ENCODE measurements around the gene TUBD1. TPM values are rescaled to one million over a fixed set of nuclear protein-coding genes. Genes with fewer than 3 reads are reported as not detected.
"Not testable (repeated sequence)": the region's sequence is repeated elsewhere in the genome, so short reads cannot be mapped to it uniquely, and the experiment has no call there.

The TUBD1 gene
- total RNA-seq, 2 experiments from 2014 or later: 7.3 to 9.4 TPM

DNA sequence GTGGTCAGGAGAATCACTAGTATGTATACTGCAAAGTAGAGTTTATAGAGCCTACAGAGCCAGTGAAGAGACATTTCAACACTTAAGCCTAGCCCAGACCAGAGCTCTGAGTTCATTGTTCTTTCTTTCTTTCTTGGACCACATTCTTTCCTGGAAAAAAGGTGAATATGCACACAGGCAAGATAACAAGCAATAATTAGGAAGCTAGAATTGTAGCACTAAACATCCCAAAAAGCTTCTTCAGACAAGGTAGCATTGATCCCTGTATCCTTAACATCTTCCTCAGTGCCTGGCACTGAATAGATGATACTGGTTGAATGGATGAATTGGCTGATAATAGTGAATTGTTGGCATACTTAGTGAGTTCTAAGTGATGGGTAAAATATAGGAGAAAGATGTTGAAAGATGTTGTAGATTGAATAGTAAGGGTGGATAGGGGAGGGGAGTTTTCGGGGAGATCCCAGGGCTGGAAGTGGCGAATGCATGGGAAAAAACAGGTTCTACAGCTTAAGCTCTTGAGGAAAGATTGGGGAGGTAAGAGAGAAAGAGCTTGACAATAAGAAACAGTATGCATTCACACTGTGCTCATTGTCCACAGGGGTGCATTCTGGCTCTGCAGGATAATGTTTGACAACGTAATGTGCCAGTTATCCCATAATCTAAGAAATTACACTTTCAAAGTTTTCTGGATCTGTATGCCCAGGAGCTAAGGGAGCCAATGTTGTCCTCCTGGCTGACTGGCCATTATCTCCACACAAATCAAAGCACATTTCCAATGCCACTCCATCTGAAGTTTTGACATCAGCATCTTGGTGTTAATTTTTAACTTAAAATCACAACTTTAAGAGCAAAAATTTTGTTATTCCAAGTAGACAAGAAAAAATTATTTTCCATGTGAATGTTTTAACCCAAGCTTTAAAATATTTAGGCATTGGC lies 35.6 kb downstream of the TUBD1 start:
- CTCF ChIA-PET: no interaction called here
- Histone ChIP-seq H3K4me3 (ENCODE audit: low read length) (no peak overlapping the region), H3K4me1 (ENCODE audit: insufficient read depth, low read length) (peaks cover 15% of the 10 kb centered on the region), H3K27ac (ENCODE audit: low read depth in 1 of 2, low read length in 2 of 2) (no peak overlapping the region), H3K9me3 (ENCODE audit: control insufficient read depth in 1 of 2, insufficient read depth in 1 of 2, low read length in 2 of 2) (no peaks in the 10 kb centered on the region), H3K27me3 (ENCODE audit: control insufficient read depth in 1 of 2, insufficient read depth in 2 of 2, low read length in 2 of 2) (no peaks in the 10 kb centered on the region), H3K36me3 (ENCODE audit: insufficient read depth, low read length) (peaks cover 16% of the 10 kb centered on the region)
- no peak for ATAC-seq (ENCODE audit: poor library complexity)
- no peak overlapping the region for H3K4me3 Mint-ChIP-seq
- no peak for DNase-seq
- peaks cover 26% of the 10 kb centered on the region for H3K36me3 Mint-ChIP-seq (ENCODE audit: low read depth)
- no peaks in the 10 kb centered on the region for H3K27me3 Mint-ChIP-seq
- intact Hi-C loops (cut with DNase I, micrococcal nuclease): no loop called here
- H3K4me1 Mint-ChIP-seq (ENCODE audit: low read depth): peaks cover 18% of the 10 kb centered on the region
- POLR2A ChIA-PET: interaction anchor here (0.5 to 3.1 kb wide), 4 partner anchors 19 to 97 kb away, joined by 3 to 10 read pairs (median 3); no protein-coding TSS in a partner anchor
- TF ChIP-seq, protein P1, sequence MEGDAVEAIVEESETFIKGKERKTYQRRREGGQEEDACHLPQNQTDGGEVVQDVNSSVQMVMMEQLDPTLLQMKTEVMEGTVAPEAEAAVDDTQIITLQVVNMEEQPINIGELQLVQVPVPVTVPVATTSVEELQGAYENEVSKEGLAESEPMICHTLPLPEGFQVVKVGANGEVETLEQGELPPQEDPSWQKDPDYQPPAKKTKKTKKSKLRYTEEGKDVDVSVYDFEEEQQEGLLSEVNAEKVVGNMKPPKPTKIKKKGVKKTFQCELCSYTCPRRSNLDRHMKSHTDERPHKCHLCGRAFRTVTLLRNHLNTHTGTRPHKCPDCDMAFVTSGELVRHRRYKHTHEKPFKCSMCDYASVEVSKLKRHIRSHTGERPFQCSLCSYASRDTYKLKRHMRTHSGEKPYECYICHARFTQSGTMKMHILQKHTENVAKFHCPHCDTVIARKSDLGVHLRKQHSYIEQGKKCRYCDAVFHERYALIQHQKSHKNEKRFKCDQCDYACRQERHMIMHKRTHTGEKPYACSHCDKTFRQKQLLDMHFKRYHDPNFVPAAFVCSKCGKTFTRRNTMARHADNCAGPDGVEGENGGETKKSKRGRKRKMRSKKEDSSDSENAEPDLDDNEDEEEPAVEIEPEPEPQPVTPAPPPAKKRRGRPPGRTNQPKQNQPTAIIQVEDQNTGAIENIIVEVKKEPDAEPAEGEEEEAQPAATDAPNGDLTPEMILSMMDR (IDR thresholded peaks at IDR 0.05): no peak
- no peak overlapping the region for H3K27ac Mint-ChIP-seq
- no peaks in the 10 kb centered on the region for H3K9me3 Mint-ChIP-seq

DNA sequence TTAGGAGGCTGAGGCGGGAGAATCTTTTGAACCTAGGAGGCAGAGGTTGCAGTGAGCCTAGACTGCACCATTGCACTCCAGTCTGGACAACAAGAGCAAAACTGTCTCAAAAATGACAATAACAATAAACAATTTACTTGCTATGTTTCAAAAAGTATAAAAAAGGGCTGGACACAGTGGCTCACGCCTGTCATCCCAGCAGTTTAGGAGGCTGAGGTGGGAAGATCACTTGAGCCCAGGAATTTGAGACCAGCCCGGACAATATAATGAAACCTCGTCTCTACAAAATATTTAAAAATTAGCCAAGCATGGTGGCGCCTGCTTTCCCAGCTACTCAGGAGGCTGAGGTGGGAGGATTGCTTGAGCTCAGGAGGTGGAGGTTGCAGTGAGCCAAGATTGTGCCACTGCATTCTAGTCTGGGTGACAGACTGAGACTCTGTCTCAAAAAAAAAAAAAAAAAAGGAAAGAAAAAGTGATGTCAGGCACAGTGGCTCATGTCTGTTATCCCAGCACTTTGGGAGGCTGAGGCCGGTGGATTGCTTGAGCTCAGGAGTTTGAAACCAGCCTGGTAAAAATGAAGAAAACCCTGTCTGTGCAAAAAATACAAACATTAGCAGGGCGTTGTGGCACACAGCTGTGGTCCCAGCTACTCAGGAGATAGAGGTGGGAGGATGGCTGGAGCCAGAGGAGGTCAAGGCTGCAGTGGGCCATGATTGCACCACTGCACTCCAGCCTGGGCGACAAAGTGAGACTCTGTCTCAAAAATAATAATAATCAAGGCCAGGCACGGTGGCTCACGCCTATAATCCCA lies 38.6 kb downstream of the TUBD1 start:
- H3K27ac Mint-ChIP-seq; H3K36me3 ChIP-seq (ENCODE audit: insufficient read depth, low read length); H3K27me3 Mint-ChIP-seq; H3K4me3 ChIP-seq (ENCODE audit: low read length); H3K36me3 Mint-ChIP-seq (ENCODE audit: low read depth); DNase-seq; H3K27ac ChIP-seq (ENCODE audit: low read depth in 1 of 2, low read length in 2 of 2); H3K27me3 ChIP-seq (ENCODE audit: control insufficient read depth in 1 of 2, insufficient read depth in 2 of 2, low read length in 2 of 2); H3K9me3 Mint-ChIP-seq; H3K9me3 ChIP-seq (ENCODE audit: control insufficient read depth in 1 of 2, insufficient read depth in 1 of 2, low read length in 2 of 2); ATAC-seq (ENCODE audit: poor library complexity); H3K4me3 Mint-ChIP-seq: not testable (repeated sequence)
- H3K4me1 ChIP-seq (ENCODE audit: insufficient read depth, low read length): peaks cover 29% of the 10 kb centered on the region
- intact Hi-C loops (cut with DNase I, micrococcal nuclease): loop anchor here in 1 of 2 experiments (1.0 kb wide), 1 partner anchor 68 kb away; no protein-coding TSS in a partner anchor
- ChIA-PET CTCF (interaction anchor here (0.6 to 2.2 kb wide), 15 partner anchors 12 to 147 kb away, joined by 3 to 8 read pairs (median 3); partner anchors contain the start of genes PTRH2 and VMP1), POLR2A (interaction anchor here (0.5 to 2.4 kb wide), 10 partner anchors 12 to 147 kb away, joined by 3 to 22 read pairs (median 3); partner anchors contain the start of genes PTRH2 and VMP1)
- H3K4me1 Mint-ChIP-seq (ENCODE audit: low read depth): peaks cover 24% of the 10 kb centered on the region

DNA sequence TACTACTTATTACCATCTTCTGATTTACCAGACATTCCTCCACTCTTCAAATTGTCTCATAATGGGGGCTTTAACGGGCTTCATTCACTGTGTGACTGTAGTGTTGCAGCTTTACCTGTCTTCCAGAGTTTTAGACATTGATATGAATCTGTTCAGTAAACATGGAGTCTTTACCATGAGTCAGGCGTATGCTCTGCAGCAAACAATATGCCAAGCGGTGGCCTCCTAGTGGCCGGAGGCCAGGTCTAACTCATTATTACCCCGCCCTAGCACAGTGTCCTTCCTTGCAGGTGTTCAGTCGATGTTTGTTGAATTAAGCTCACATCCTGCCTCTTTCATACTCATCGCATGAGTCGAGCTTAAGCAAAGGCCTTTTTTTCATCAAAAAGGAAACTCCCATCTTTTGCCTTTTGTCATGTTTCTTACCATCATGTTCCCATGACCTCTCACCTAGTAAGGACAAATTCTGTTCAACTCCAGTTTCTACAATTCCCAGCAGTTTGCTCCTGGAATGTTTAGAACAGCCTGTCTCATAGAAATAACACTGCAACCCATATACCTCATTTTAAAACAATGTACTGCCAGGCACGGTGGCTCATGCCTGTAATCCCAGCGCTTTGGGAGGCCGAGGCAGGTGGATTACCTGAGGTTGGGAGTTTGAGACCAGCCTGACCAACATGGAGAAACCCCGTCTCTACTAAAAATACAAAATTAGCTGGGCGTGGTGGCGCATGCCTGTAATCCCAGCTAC lies 39.4 kb downstream of the TUBD1 start:
- no peak overlapping the region for H3K27ac ChIP-seq (ENCODE audit: low read depth in 1 of 2, low read length in 2 of 2)
- H3K27me3 Mint-ChIP-seq: no peaks in the 10 kb centered on the region
- H3K4me1 Mint-ChIP-seq (ENCODE audit: low read depth): peaks cover 29% of the 10 kb centered on the region
- H3K4me3 Mint-ChIP-seq: peak overlapping the region; percentile 14
- ATAC-seq (ENCODE audit: poor library complexity): peak; percentile 94
- H3K27me3 ChIP-seq (ENCODE audit: control insufficient read depth in 1 of 2, insufficient read depth in 2 of 2, low read length in 2 of 2): no peaks in the 10 kb centered on the region
- POLR2A ChIA-PET: interaction anchor here (0.5 to 2.4 kb wide), 12 partner anchors 12 to 146 kb away, joined by 3 to 22 read pairs (median 3); partner anchors contain the start of genes PTRH2 and VMP1
- DNase-seq: peak in 13 of 14 experiments; percentile 28 to 83 (median 60)
- CTCF ChIA-PET: interaction anchor here (0.6 to 2.2 kb wide), 17 partner anchors 11 to 146 kb away, joined by 3 to 8 read pairs (median 3); partner anchors contain the start of genes PTRH2 and VMP1
- peak overlapping the region; percentile 66 for H3K27ac Mint-ChIP-seq
- intact Hi-C loops (cut with DNase I, micrococcal nuclease): loop anchor here in 1 of 2 experiments (1.0 kb wide), 1 partner anchor 67 kb away; no protein-coding TSS in a partner anchor
- peaks cover 3% of the 10 kb centered on the region for H3K36me3 Mint-ChIP-seq (ENCODE audit: low read depth)
- H3K9me3 Mint-ChIP-seq: no peaks in the 10 kb centered on the region
- no peaks in the 10 kb centered on the region for H3K9me3 ChIP-seq (ENCODE audit: control insufficient read depth in 1 of 2, insufficient read depth in 1 of 2, low read length in 2 of 2)
- no peaks in the 10 kb centered on the region for H3K36me3 ChIP-seq (ENCODE audit: insufficient read depth, low read length)
- no peak overlapping the region for H3K4me3 ChIP-seq (ENCODE audit: low read length)
- H3K4me1 ChIP-seq (ENCODE audit: insufficient read depth, low read length): peaks cover 37% of the 10 kb centered on the region
- TF ChIP-seq, protein P1 (IDR thresholded peaks at IDR 0.05): no peak

DNA sequence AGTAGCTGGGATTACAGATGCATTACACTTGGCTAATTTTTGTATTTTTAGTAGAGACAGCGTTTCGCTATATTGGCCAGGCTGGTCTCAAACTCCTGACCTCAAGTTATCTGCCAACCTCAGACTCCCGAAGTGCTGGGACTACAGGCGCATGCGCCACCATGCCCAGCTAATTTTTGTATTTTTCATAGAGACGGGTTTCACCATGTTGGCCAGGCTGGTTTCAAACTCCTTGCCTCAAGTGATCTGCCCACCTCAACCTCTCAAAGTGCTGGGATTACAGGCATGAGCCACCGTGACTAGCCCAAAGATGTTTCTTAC lies 39.9 kb downstream of the TUBD1 start:
- POLR2A ChIA-PET: interaction anchor here (0.8 to 2.4 kb wide), 8 partner anchors 11 to 99 kb away, joined by 3 to 22 read pairs (median 4); no protein-coding TSS in a partner anchor
- not testable (repeated sequence) for ATAC-seq (ENCODE audit: poor library complexity); H3K4me3 Mint-ChIP-seq; H3K27me3 ChIP-seq (ENCODE audit: control insufficient read depth in 1 of 2, insufficient read depth in 2 of 2, low read length in 2 of 2); H3K4me3 ChIP-seq (ENCODE audit: low read length); H3K27me3 Mint-ChIP-seq; H3K27ac ChIP-seq (ENCODE audit: low read depth in 1 of 2, low read length in 2 of 2); H3K36me3 ChIP-seq (ENCODE audit: insufficient read depth, low read length); H3K9me3 Mint-ChIP-seq; H3K9me3 ChIP-seq (ENCODE audit: control insufficient read depth in 1 of 2, insufficient read depth in 1 of 2, low read length in 2 of 2); H3K36me3 Mint-ChIP-seq (ENCODE audit: low read depth); DNase-seq
- H3K4me1 ChIP-seq (ENCODE audit: insufficient read depth, low read length): peaks cover 41% of the 10 kb centered on the region
- CTCF ChIA-PET: interaction anchor here (0.7 to 2.2 kb wide), 11 partner anchors 11 to 107 kb away, joined by 3 to 8 read pairs (median 3); no protein-coding TSS in a partner anchor
- H3K27ac Mint-ChIP-seq: peak overlapping the region; percentile 66
- intact Hi-C loops (cut with DNase I, micrococcal nuclease): loop anchor here in 1 of 2 experiments (1.0 kb wide), 1 partner anchor 67 kb away; no protein-coding TSS in a partner anchor
- peaks cover 31% of the 10 kb centered on the region for H3K4me1 Mint-ChIP-seq (ENCODE audit: low read depth)
